K562 (cell line): Measurements from ENCODE around the gene SKAP2. TPM values are rescaled to one million over a fixed set of nuclear protein-coding genes. Genes with fewer than 3 reads are reported as not detected.

ENCODE experiments used
- ATAC-seq: fragments of 200-7000 bp; cut with Tn5 transposase; 3 replicates; pipeline ENCODE4 v1.9.1; 2020; ENCODE audit warnings: moderate library complexity
- BruUV-seq: library from RNA; stranded (reverse); fragments of 400-500 nt; replicated peaks from 2 replicates; lab custom pipeline; 2021; lab: Mats Ljungman, UMichigan
- CTCF ChIA-PET: fragments of 300-600 bp; formaldehyde crosslinking; extraction: SDS; loops from one replicate; lab custom pipeline; 2021; ENCODE audit warnings: low intra/inter-chr PET ratio; lab: Yijun Ruan, JAX
- POLR2A ChIA-PET: fragments of 300-600, 350-650 bp; sonication (Branson Sonifier 250); formaldehyde crosslinking; extraction: SDS; loops from one replicate; lab custom pipeline; 2021; ENCODE audit warnings: antibody characterized with exemption, inconsistent platforms; lab: Yijun Ruan, JAX
- DNase-seq, 4 experiments: peaks; one replicate each; pipeline versions ENCODE4 v3.0.0 to v3.0.0-alpha.2; 2011 to 2018; ENCODE audit warnings: low spot score in 3 of 4, mixed read lengths in 3 of 4; ENCODE audit errors: extremely low read depth in 1 of 4
- FAIRE-seq: peaks from 2 replicates; lab custom pipeline; 2011; peaks lifted over from hg19 to GRCh38; lab: Jason Lieb, UNC
- H2AFZ ChIP-seq: 2 replicates; pipeline ENCODE4 v1.6.0; 2011; ENCODE audit warnings: low read depth, low read length, control low read depth, inconsistent platforms
- H3K27ac ChIP-seq: fragments of 200-600 bp; 3 replicates; pipeline ENCODE4 v1.8.0; 2011; ENCODE audit warnings: low read depth, mild to moderate bottlenecking, control low read depth, inconsistent platforms, low read length, moderate library complexity, mixed read lengths; ENCODE audit errors: extremely low read depth
- H3K27me3 ChIP-seq, 2 experiments: fragments of 300-600 bp in 1 of 2; 2 replicates in 1 of 2; 3 replicates in 1 of 2; pipeline versions ENCODE4 v1.6.0 to v1.8.0; 2011; ENCODE audit warnings: inconsistent platforms in 2 of 2, low read length in 2 of 2, mild to moderate bottlenecking in 1 of 2, mixed read lengths in 1 of 2, moderate library complexity in 1 of 2; ENCODE audit not compliant: control insufficient read depth in 2 of 2, insufficient read depth in 2 of 2
- H3K36me3 ChIP-seq: fragments of 300-600 bp; 3 replicates; pipeline ENCODE4 v1.8.0; 2011; ENCODE audit warnings: mild to moderate bottlenecking, low read length, inconsistent platforms; ENCODE audit not compliant: control insufficient read depth, insufficient read depth
- H3K4me1 ChIP-seq, 2 experiments: fragments of 200-600 bp in 1 of 2; replicated peaks in 1 of 2; 2 replicates in 1 of 2; 3 replicates in 1 of 2; pipeline versions ENCODE4 v1.5.1 to v1.8.0; 2011; ENCODE audit warnings: inconsistent platforms in 2 of 2, low read length in 2 of 2, mild to moderate bottlenecking in 1 of 2, mixed read lengths in 1 of 2, moderate library complexity in 1 of 2; ENCODE audit not compliant: control insufficient read depth in 2 of 2, insufficient read depth in 2 of 2
- H3K4me2 ChIP-seq: 2 replicates; pipeline ENCODE4 v1.6.1; 2011; ENCODE audit warnings: low read length, control low read depth, inconsistent platforms, mixed read lengths; ENCODE audit not compliant: insufficient read depth
- H3K4me3 ChIP-seq: fragments of 200-600 bp; sonication (generic), shearing (Covaris generic); 2 replicates; pipeline ENCODE4 v1.5.1; 2016; ENCODE audit warnings: control low read depth, inconsistent platforms
- H3K79me2 ChIP-seq: fragments of 200-600 bp; 3 replicates; pipeline ENCODE4 v1.8.0; 2011; ENCODE audit warnings: low read length, inconsistent platforms; ENCODE audit not compliant: control insufficient read depth, insufficient read depth
- H3K9ac ChIP-seq, 2 experiments: 2 replicates each; pipeline versions ENCODE4 v1.6.0 to v1.6.1; 2011; ENCODE audit warnings: low read depth in 2 of 2, low read length in 2 of 2, control low read depth in 1 of 2, inconsistent platforms in 1 of 2, mild to moderate bottlenecking in 1 of 2, mixed read lengths in 1 of 2; ENCODE audit not compliant: insufficient read depth in 1 of 2
- H3K9me1 ChIP-seq: one replicate; pipeline ENCODE4 v1.6.0; 2011; ENCODE audit warnings: inconsistent platforms, mild to moderate bottlenecking, low read length, moderate library complexity; ENCODE audit not compliant: control insufficient read depth, insufficient read depth
- H3K9me3 ChIP-seq: replicated peaks from 2 replicates; pipeline ENCODE4 v1.5.1; 2011; ENCODE audit warnings: low read depth, low read length, inconsistent platforms; ENCODE audit not compliant: control insufficient read depth, insufficient read depth
- H4K20me1 ChIP-seq: replicated peaks from 2 replicates; pipeline ENCODE4 v1.6.1; 2011; ENCODE audit warnings: low read length, inconsistent platforms, mixed read lengths; ENCODE audit not compliant: control insufficient read depth, insufficient read depth
- NFIC ChIP-seq: fragments of 450-650 bp; IDR thresholded peaks from 2 replicates; pipeline ENCODE4 v1.6.1; 2017; ENCODE audit warnings: mild to moderate bottlenecking, inconsistent platforms
- NFIX ChIP-seq: fragments of 250-450 bp; sonication (Bioruptor Pico); IDR thresholded peaks from 2 replicates; pipeline ENCODE4 v1.4.0; 2020; ENCODE audit warnings: low read depth, mild to moderate bottlenecking, moderate library complexity
- THAP7 ChIP-seq: fragments of 250-450 bp; sonication (Bioruptor Pico); IDR thresholded peaks from 2 replicates; pipeline ENCODE4 v1.5.0; 2021
- THRAP3 ChIP-seq: fragments of 450-650 bp; IDR thresholded peaks from 2 replicates; pipeline ENCODE4 v1.6.1; 2016; ENCODE audit warnings: mild to moderate bottlenecking, inconsistent platforms, borderline replicate concordance
- ZFP30 ChIP-seq: fragments of 250-450 bp; sonication (Bioruptor Pico); IDR thresholded peaks from 2 replicates; pipeline ENCODE4 v1.8.0; 2022; ENCODE audit warnings: moderate library complexity, mild to moderate bottlenecking, inconsistent platforms, borderline replicate concordance
- ZNF57 ChIP-seq: fragments of 450-650 bp; formaldehyde crosslinking; IDR thresholded peaks from 2 replicates; pipeline ENCODE4 v1.4.0; 2020; ENCODE audit warnings: mild to moderate bottlenecking, moderate library complexity
- WGBS: fragments of 100-300 bp; shearing (Covaris generic); methylation state at CpG from one replicate; pipeline ENCODE4 v1.1.6; 2016; ENCODE audit warnings: low coverage, mixed read lengths; ENCODE audit not compliant: insufficient coverage; ENCODE audit errors: missing lambda C conversion rate; 5-methylcytosine and 5-hydroxymethylcytosine counted together
- in situ Hi-C: fragments of 300-500 bp; cut with MboI; formaldehyde crosslinking; loops from 4 replicates; pipeline ENCODE4 v1.15.0; 2018; ENCODE audit warnings: inconsistent platforms, mixed read lengths
- intact Hi-C: fragments of 100-400 bp; cut with micrococcal nuclease; formaldehyde crosslinking; loops from 2 replicates; pipeline ENCODE4 v1.14.2; 2022
- polyA plus RNA-seq, 8 experiments: library from polyadenylated mRNA; depleted of rRNA in 4 of 8; stranded (reverse) in 5 of 8; unstranded in 3 of 8; fragments of >200 nt; fragmentation: Nextera tagmentation in 2 of 8; fragmentation: Illumina TruSeq in 1 of 8; extraction: Ambion mirVana in 2 of 8; extraction: Trizol in 1 of 8; gene quantifications; 2 replicates each; pipeline versions ENCODE4 v1.2.1 to v1.2.3, GENCODE V29; 2011 to 2014; ENCODE audit warnings: inconsistent platforms in 1 of 8, missing spikeins in 1 of 8
- total RNA-seq, 7 experiments: library from RNA; depleted of rRNA in 6 of 7; stranded (reverse); fragments of >200 nt in 6 of 7; fragmentation: Illumina TruSeq in 2 of 7; extraction: Trizol in 2 of 7; gene quantifications; 2 replicates each; pipeline versions ENCODE4 v1.2.1 to v1.2.3, GENCODE V29; 2011 to 2021; ENCODE audit warnings: low replicate concordance in 1 of 7

The SKAP2 gene
- total and polyA plus RNA-seq, 9 of the 15 experiments (the other 6 are each of a cell fraction or from before 2014, with no cell fraction given), result 4.2 to 11.7 (median 8.3) TPM

DNA sequence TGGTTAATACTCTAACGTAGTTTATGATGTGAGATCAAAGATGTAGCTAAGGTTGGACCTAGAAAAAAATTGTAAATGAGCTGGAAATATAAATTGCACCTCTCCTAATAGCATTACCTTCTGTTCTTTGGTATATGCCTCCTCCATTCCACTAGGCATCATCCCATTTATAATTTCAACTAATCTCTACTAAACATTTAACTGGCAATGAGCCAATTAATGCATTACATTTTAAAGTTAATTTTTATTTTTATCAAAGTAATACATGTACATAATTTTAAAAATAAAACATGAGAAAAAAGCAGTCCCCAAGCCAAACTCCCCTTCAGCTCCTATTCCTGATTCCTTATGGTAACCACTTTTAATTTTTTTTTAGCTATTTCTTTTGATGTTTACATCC, 35.1 kb upstream of the SKAP2 start:
- Histone ChIP-seq H3K4me3 (no peak overlapping the region), H2AFZ (no peak overlapping the region), H3K4me2 (no peak overlapping the region), H3K79me2 (no peaks in the 10 kb centered on the region), H3K27ac (no peak overlapping the region), H3K9me1 (no peaks in the 10 kb centered on the region), H3K9me3 (no peaks in the 10 kb centered on the region), H3K36me3 (no peaks in the 10 kb centered on the region), H3K4me1 (no peaks in the 10 kb centered on the region; a peak in 1 of 5 replicates), H3K27me3 (peaks cover 0 to 6% of the 10 kb centered on the region in 2 experiments; a peak in 2 of 5 replicates), H4K20me1 (no peaks in the 10 kb centered on the region), H3K9ac (no peak overlapping the region)
- WGBS, result 0% methylated on average over 1 of the region's 1 CpG
- ChIA-PET POLR2A (interaction anchor here (1.0 kb wide), 1 partner anchor 11 kb away, joined by 3 read pairs; no protein-coding TSS in a partner anchor), CTCF (no interaction called here)
- BruUV-seq, result no TSS peak
- ATAC-seq (no peak), DNase-seq (no peak), FAIRE-seq (no peak)
- no peak for TF ChIP-seq THRAP3
- TF ChIP-seq THAP7 (CRISPR knock-in tag), result no peak
- TF ChIP-seq NFIX (CRISPR knock-in tag), result peak; percentile 80
- TF ChIP-seq ZFP30 (CRISPR knock-in tag), result no peak
- no peak for TF ChIP-seq ZNF57
- peak; percentile 87 for TF ChIP-seq NFIC
- intact Hi-C loops, result no loop called here
- in situ Hi-C loops, result no loop called here
